RCC 7860 (cell line): ENCODE data around the gene DIAPH1.

Experiments used
- DNase-seq: peaks from one replicate; pipeline ENCODE4 v3.0.0-alpha.2; 2015; ENCODE audit warnings: low spot score
- FAIRE-seq: peaks from 2 replicates; lab custom pipeline; 2012; peaks lifted over from hg19 to GRCh38; lab: Jason Lieb, UNC

Gene DIAPH1

GRCh38 chr5:141508798-141509611 is 109.8 kb downstream of the DIAPH1 start:
- FAIRE-seq (peak; percentile 98), DNase-seq (peak; percentile 98)

DNA sequence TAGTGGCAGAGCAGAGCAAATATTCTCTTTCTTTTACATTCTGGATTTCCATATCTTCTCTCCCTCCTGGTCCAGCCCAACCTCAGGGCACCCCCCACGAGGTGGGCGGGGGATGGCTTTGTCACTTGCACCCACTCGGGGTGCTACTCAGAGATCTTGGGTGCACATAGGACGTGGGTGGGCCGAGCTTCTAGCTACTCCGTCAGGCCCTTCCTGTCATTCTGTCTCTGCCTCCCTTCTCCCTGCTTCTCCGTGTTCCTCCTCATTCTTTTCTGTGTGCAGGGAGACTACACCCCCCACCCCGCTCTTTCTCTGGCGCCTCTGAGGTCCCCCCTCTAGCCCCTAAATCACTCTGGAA is 110.4 kb downstream of the DIAPH1 start:
- DNase-seq (no peak), FAIRE-seq (no peak)

- DNase-seq (no peak), FAIRE-seq (no peak)
These were observed 111.3 kb downstream of the DIAPH1 start for GRCh38 chr5:141507387-141508091.

- no peak for DNase-seq
- no peak for FAIRE-seq
These were observed 112.2 kb downstream of the DIAPH1 start for GRCh38 chr5:141506381-141507155.

DNA sequence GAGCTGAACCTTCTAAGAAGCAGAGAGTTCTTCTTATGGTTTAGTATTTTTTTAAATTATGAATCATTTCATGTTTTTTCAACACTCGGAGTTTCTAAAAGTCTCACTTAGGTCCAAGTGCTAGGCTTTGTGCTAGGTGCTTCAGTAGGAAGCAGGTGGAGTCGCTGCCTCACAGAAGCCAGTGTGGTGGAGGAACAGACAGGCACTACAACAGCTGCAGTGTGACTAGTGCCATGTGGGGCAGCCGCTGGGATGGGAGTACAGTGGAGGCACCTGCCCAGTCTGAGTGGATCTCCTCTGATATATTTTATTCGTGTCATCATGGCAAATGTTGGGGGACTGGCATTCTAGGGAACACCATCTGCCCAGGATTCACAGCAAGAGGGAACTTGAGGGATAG is 114.6 kb downstream of the DIAPH1 start:
- no peak for DNase-seq
- no peak for FAIRE-seq

GRCh38 chr5:141503681-141504080 is 115.1 kb downstream of the DIAPH1 start:
- DNase-seq (no peak), FAIRE-seq (no peak)

GRCh38 chr5:141501761-141502160 is 117.0 kb downstream of the DIAPH1 start:
- no peak for DNase-seq
- FAIRE-seq = no peak

GRCh38 chr5:141496038-141496437 is 122.8 kb downstream of the DIAPH1 start:
- FAIRE-seq (no peak), DNase-seq (no peak)

- no peak for FAIRE-seq
- DNase-seq = no peak
These were observed 123.4 kb downstream of the DIAPH1 start for GRCh38 chr5:141495453-141495811.

DNA sequence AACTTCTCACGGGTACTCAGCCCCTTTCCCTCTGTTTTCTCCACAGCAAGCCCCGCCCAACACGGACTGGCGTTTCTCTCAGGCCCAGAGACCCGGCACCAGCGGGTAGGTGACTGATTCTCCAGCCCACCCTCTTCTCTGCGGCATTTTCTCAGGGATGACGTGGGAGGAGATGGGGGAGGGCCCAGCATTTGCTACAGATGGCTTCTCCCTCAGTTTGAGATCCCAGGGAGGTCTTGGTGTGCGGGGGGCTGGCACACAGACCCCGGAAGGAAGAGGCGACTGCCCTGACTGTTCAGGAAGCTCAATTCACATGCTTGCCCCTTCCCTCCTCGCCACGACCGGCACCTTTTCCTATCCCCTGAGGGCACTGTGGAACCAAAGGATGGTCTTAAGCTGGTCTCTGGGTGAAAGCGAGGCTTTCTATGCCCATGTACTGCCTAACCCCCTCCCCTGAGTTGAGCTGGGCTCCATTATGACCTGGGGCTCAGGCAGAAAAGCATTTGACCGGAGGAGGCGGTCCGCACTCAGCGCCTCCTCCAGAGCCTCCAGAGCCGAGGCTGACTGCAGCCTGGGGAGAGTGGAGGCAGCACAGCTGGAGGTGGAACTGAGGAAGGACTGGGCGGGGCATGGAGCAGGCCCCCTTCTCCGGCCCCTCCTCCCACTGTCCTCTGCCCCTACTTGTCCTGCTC is 123.9 kb downstream of the DIAPH1 start:
- FAIRE-seq = no peak
- DNase-seq = no peak

- DNase-seq (no peak), FAIRE-seq (no peak)
These were observed 125.0 kb downstream of the DIAPH1 start for GRCh38 chr5:141493500-141494422.

- FAIRE-seq (no peak), DNase-seq (no peak)
These were observed 126.5 kb downstream of the DIAPH1 start for GRCh38 chr5:141492168-141492885.

DNA sequence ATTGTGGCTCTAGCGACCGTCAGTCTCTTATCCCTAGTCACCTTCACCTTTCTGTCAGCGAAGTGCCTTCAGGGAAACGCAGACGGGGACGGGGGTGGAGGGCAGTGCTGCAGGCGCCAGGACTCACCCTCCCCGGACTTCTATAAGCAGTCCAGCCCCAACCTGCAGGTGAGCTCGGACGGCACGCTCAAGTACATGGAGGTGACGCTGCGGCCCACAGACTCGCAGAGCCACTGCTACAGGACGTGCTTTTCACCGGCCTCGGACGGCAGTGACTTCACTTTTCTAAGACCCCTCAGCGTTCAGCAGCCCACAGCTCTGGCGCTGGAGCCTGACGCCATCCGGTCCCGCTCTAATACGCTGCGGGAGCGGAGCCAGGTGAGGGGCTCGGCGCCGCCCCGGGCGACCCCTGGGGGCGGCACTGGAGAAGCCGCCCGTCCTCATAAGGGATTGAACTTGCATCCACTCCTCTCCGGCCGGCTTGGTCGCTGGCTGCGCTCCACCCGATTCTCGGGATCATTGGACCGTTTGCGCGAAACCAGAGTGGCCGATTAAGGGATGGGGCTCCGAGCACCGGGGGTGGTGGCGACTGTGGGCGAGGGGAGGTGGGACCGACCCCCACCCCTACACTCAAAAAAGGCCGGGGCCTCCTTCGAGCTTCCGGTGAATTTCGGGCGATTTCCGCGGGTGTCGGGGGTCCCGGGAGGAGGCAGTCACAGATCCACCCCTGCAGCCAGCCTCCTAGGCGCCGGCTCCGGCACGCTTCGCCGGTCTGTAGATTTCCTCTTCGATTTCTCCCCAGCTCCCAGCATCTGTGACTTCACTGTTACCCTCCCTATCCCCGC is 127.3 kb downstream of the DIAPH1 start:
- FAIRE-seq = no peak

GRCh38 chr5:141490771-141491170 is 128.0 kb downstream of the DIAPH1 start:
- no peak for FAIRE-seq
- no peak for DNase-seq

More for the DNA sequence above, 127.3 kb downstream of the DIAPH1 start:
- DNase-seq = no peak

DNA sequence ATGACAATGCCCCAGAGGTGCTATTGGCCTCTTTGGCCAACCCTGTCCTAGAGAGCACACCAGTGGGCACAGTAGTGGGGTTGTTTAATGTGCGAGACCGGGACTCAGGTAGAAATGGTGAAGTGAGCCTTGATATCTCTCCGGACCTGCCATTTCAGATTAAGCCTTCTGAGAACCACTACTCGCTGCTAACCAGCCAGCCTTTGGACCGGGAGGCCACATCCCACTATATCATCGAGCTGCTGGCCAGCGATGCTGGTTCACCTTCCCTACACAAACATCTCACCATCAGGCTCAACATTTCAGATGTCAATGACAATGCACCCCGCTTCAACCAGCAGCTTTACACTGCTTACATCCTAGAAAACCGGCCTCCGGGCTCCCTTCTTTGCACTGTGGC is 128.5 kb downstream of the DIAPH1 start:
- FAIRE-seq (no peak), DNase-seq (no peak)

- FAIRE-seq = no peak
- DNase-seq = no peak
These were observed 129.0 kb downstream of the DIAPH1 start for GRCh38 chr5:141489841-141490240.

GRCh38 chr5:141488591-141489561 is 129.9 kb downstream of the DIAPH1 start, which contains the start of gene PCDHGC5:
Gene PCDHGC5, plus strand, starts transcription at chr5:141489081. Its CDS starts 160 bp downstream, at chr5:141489241.
- FAIRE-seq = peak; percentile 77
- peak; percentile 76 for DNase-seq
